ENCODE results near the gene WNT3A.

DNA sequence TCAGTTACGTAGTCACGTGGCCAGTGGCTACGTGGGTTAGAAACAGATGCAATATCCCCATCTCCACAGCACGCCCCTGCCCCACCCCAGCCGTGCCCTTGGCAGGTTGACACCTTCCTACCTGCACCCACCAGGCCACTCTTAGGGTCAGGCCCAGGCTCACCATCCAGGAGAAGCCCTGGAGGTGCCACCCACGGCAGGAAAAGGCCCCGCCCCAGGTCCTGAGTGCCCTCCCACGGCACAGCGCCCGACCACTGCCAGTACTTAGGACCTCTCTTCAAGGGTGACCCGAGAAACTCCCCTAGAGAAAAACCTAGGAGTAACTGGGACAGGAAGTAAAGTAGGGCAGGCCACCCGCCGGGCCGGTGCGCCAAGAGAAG lies 94.8 kb downstream of the WNT3A start:
- TF ChIP-seq, protein P1, sequence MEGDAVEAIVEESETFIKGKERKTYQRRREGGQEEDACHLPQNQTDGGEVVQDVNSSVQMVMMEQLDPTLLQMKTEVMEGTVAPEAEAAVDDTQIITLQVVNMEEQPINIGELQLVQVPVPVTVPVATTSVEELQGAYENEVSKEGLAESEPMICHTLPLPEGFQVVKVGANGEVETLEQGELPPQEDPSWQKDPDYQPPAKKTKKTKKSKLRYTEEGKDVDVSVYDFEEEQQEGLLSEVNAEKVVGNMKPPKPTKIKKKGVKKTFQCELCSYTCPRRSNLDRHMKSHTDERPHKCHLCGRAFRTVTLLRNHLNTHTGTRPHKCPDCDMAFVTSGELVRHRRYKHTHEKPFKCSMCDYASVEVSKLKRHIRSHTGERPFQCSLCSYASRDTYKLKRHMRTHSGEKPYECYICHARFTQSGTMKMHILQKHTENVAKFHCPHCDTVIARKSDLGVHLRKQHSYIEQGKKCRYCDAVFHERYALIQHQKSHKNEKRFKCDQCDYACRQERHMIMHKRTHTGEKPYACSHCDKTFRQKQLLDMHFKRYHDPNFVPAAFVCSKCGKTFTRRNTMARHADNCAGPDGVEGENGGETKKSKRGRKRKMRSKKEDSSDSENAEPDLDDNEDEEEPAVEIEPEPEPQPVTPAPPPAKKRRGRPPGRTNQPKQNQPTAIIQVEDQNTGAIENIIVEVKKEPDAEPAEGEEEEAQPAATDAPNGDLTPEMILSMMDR (IDR thresholded peaks at IDR 0.05), result no peak
- TF ChIP-seq POLR2A (IDR thresholded peaks at IDR 0.05) (no peak), EP300 (IDR thresholded peaks at IDR 0.05) (no peak)
